ENCODE measurements around the gene VCL. TPM values are rescaled to one million over a fixed set of nuclear protein-coding genes. Genes with fewer than 3 reads are reported as not detected.

The VCL gene
- total and polyA plus RNA-seq, 9 of the 15 experiments (the other 6 are each of a cell fraction or from before 2014, with no cell fraction given) = 29.8 to 186 (median 76.4) TPM

GRCh38 chr10:73989594-73990150 is 8.2 kb upstream of the VCL start (continued):
- TF ChIP-seq ARID4B (CRISPR knock-in tag; IDR thresholded peaks at IDR 0.05) (no peak), PML (IDR thresholded peaks at IDR 0.05; ENCODE audit: low read length) (no peak), EP300 (IDR thresholded peaks at IDR 0.05; ENCODE audit: low read length) (peak; percentile 52; the same call in 1 of the 2 replicates), HLTF (IDR thresholded peaks at IDR 0.05) (no peak), DEAF1 (CRISPR knock-in tag; IDR thresholded peaks at IDR 0.05) (no peak), BCL6 (CRISPR knock-in tag; IDR thresholded peaks at IDR 0.05) (no peak), ETV1 (tag; conservative IDR thresholded peaks at IDR 0.05; ENCODE audit: low read depth) (no peak), THAP7 (CRISPR knock-in tag; IDR thresholded peaks at IDR 0.05) (no peak), SMARCB1 (IDR thresholded peaks at IDR 0.05; ENCODE audit: insufficient read length, low read depth) (no peak), NR2C1 (IDR thresholded peaks at IDR 0.05) (no peak), NR2C1 (tag; IDR thresholded peaks at IDR 0.05) (no peak), ZC3H8 (IDR thresholded peaks at IDR 0.05) (no peak), ZNF174 (CRISPR knock-in tag; IDR thresholded peaks at IDR 0.05) (no peak), HMBOX1 (IDR thresholded peaks at IDR 0.05) (no peak), PHB (CRISPR knock-in tag; IDR thresholded peaks at IDR 0.05) (no peak), SFPQ (IDR thresholded peaks at IDR 0.05; ENCODE audit: low read depth, low read length) (no peak), DMBX1 (CRISPR knock-in tag; IDR thresholded peaks at IDR 0.05; ENCODE audit: borderline replicate concordance) (peak; percentile 19), ZNF175 (CRISPR knock-in tag; IDR thresholded peaks at IDR 0.05; ENCODE audit: low read depth) (no peak), ARHGAP35 (IDR thresholded peaks at IDR 0.05; ENCODE audit: partially characterized antibody) (no peak), NUFIP1 (IDR thresholded peaks at IDR 0.05; ENCODE audit: partially characterized antibody) (no peak), MAFG (tag; conservative IDR thresholded peaks at IDR 0.05) (no peak), ZNF79 (CRISPR knock-in tag; IDR thresholded peaks at IDR 0.05; ENCODE audit: low read depth) (no peak)

All from K562 (cell line).